Natural killer cell (primary cell): ENCODE measurements around the gene CD96. TPM values are rescaled to one million over a fixed set of nuclear protein-coding genes. Genes with fewer than 3 reads are reported as not detected.
A peak's percentile ranks its signal among the peaks of the same experiment; 100 is the strongest.

ENCODE experiments used
- ATAC-seq, 3 donors: fragments of 150-1000 bp in 2 of 3; fragments of 200-7000 bp in 1 of 3; cut with Tn5 transposase; 1 replicate in 1 of 3; 2 replicates in 2 of 3; pipeline ENCODE4 v1.10.0; 2021; ENCODE audit warnings: mild to moderate bottlenecking in 2 of 3, moderate library complexity in 2 of 3
- DNase-seq, 2 donors: peaks; one replicate each; pipeline versions ENCODE4 v3.0.0 to v3.0.0-alpha.2; 2013 to 2021; ENCODE audit warnings: mixed read lengths in 1 of 2
- H3K27ac ChIP-seq: one replicate; pipeline ENCODE4 v1.5.1; 2013; ENCODE audit warnings: mild to moderate bottlenecking, low read length
- H3K27me3 ChIP-seq: one replicate; pipeline ENCODE4 v1.6.1; 2013; ENCODE audit warnings: low read length; ENCODE audit not compliant: control insufficient read depth, insufficient read depth
- H3K36me3 ChIP-seq: one replicate; pipeline ENCODE4 v1.6.1; 2013; ENCODE audit warnings: low read length; ENCODE audit not compliant: control insufficient read depth, insufficient read depth
- H3K4me1 ChIP-seq: one replicate; pipeline ENCODE4 v1.6.1; 2013; ENCODE audit warnings: low read length; ENCODE audit not compliant: control insufficient read depth, insufficient read depth
- H3K4me3 ChIP-seq: one replicate; pipeline ENCODE4 v1.5.1; 2013; ENCODE audit warnings: low read length
- H3K9me3 ChIP-seq: one replicate; pipeline ENCODE4 v1.6.1; 2013; ENCODE audit warnings: low read length; ENCODE audit not compliant: control insufficient read depth, insufficient read depth
- H3K27ac Mint-ChIP-seq, 2 donors: one replicate each; pipeline ENCODE4 v1.8.0; 2022; ENCODE audit warnings: mild to moderate bottlenecking in 2 of 2, mixed read lengths in 2 of 2, moderate library complexity in 1 of 2
- H3K27me3 Mint-ChIP-seq, 2 donors: one replicate each; pipeline ENCODE4 v1.8.0; 2022; ENCODE audit warnings: low read depth in 2 of 2, mixed read lengths in 2 of 2
- H3K36me3 Mint-ChIP-seq: one replicate; pipeline ENCODE4 v1.8.0; 2022; ENCODE audit warnings: mixed read lengths
- H3K4me1 Mint-ChIP-seq, 2 donors: one replicate each; pipeline ENCODE4 v1.8.0; 2022; ENCODE audit warnings: mixed read lengths in 2 of 2
- H3K4me3 Mint-ChIP-seq: one replicate; pipeline ENCODE4 v1.8.0; 2022; ENCODE audit warnings: mild to moderate bottlenecking, moderate library complexity, mixed read lengths
- H3K9me3 Mint-ChIP-seq, 2 donors: one replicate each; pipeline ENCODE4 v1.8.0; 2022; ENCODE audit warnings: mixed read lengths in 2 of 2
- WGBS: methylation state at CpG from one replicate; pipeline ENCODE4 v1.1.7; 2013; ENCODE audit warnings: missing lambda C conversion rate; ENCODE audit not compliant: insufficient coverage; 5-methylcytosine and 5-hydroxymethylcytosine counted together
- intact Hi-C: fragments of 100-400 bp; cut with micrococcal nuclease; formaldehyde crosslinking; loops from one replicate; pipeline ENCODE4 v1.14.2; 2022
- total RNA-seq, 4 donors: library from RNA; stranded (reverse); fragments of 120-200 nt in 1 of 4; gene quantifications; one replicate each; pipeline versions ENCODE4 v1.2.3 to v1.2.4, GENCODE V29; 2013 to 2022
- TF ChIP-seq, protein P1 (sequence below): fragments of 200-600 bp; IDR thresholded peaks from one replicate; pipeline ENCODE4 v1.8.0; 2022; ENCODE audit warnings: antibody characterized with exemption

The CD96 gene
- total RNA-seq, 3 donors from 2014 or later (not counting 1 experiment from before 2014, with no cell fraction given): 146 to 191 (median 166) TPM

DNA sequence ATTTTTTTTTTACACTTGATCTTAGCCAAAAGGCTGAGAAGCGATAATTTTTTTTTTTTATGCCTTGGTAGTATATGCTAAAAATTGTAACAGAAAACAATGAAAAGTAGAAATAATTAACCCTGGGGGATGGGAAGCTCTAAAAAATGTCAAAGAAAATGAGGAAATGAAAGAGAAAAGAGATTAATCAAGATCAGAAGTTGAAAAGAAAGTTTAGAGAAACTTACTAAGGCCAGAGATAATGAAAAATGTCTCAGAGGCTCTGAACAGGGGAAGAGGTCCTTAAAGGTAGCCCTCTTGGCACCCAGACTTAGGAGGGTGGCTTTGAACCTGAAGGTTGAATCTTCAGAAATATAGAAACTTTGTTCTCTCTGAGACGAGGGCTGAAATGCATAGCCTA, 111.8 kb downstream of the CD96 start:
- intact Hi-C loops: no loop called here
- H3K4me1 Mint-ChIP-seq: peaks cover 1 to 2% of the 10 kb centered on the region in 2 donors
- no peak for ATAC-seq
- TF ChIP-seq, protein P1, sequence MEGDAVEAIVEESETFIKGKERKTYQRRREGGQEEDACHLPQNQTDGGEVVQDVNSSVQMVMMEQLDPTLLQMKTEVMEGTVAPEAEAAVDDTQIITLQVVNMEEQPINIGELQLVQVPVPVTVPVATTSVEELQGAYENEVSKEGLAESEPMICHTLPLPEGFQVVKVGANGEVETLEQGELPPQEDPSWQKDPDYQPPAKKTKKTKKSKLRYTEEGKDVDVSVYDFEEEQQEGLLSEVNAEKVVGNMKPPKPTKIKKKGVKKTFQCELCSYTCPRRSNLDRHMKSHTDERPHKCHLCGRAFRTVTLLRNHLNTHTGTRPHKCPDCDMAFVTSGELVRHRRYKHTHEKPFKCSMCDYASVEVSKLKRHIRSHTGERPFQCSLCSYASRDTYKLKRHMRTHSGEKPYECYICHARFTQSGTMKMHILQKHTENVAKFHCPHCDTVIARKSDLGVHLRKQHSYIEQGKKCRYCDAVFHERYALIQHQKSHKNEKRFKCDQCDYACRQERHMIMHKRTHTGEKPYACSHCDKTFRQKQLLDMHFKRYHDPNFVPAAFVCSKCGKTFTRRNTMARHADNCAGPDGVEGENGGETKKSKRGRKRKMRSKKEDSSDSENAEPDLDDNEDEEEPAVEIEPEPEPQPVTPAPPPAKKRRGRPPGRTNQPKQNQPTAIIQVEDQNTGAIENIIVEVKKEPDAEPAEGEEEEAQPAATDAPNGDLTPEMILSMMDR: no peak
- no peaks in the 10 kb centered on the region for H3K27me3 ChIP-seq
- H3K4me1 ChIP-seq: no peaks in the 10 kb centered on the region
- H3K4me3 Mint-ChIP-seq: no peak overlapping the region
- WGBS: 90% methylated on average over 1 of the region's 2 CpGs
- no peak overlapping the region for H3K27ac Mint-ChIP-seq
- DNase-seq: no peak
- no peak overlapping the region for H3K27ac ChIP-seq
- H3K9me3 ChIP-seq: no peaks in the 10 kb centered on the region
- no peaks in the 10 kb centered on the region for H3K27me3 Mint-ChIP-seq
- H3K36me3 Mint-ChIP-seq: peaks cover 41% of the 10 kb centered on the region
- no peak overlapping the region for H3K4me3 ChIP-seq
- H3K36me3 ChIP-seq: peaks cover 53% of the 10 kb centered on the region
- H3K9me3 Mint-ChIP-seq: no peaks in the 10 kb centered on the region

DNA sequence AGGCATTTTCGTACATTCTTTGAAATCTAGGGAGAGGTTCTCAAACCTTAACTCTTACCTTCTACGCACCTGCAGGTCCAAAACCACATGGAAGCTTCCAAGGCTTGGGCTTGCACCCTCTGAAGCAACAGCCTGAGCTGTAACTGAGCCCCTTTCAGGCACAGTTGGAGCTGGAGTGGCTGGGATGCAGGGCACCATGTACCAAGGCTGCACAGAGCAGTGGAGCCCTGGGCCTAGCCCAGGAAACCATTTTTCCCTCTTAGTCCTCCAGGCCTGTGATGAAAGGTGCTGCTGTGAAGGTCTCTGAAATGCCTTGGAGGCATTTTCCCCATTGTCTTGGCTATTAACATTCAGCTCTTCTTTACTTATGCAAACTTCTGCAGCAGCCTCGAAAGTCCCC, 120.0 kb downstream of the CD96 start:
- Mint-ChIP-seq H3K27ac (no peak overlapping the region), H3K4me1 (peaks cover 7% of the 10 kb centered on the region in 2 donors), H3K36me3 (peaks cover 12% of the 10 kb centered on the region), H3K9me3 (peaks cover 2 to 3% of the 10 kb centered on the region in 2 donors), H3K4me3 (no peak overlapping the region), H3K27me3 (no peaks in the 10 kb centered on the region)
- ATAC-seq: no peak
- Histone ChIP-seq H3K27me3 (no peaks in the 10 kb centered on the region), H3K9me3 (peaks cover 9% of the 10 kb centered on the region), H3K4me3 (no peak overlapping the region), H3K27ac (no peak overlapping the region), H3K4me1 (peaks cover 3% of the 10 kb centered on the region), H3K36me3 (peaks cover 6% of the 10 kb centered on the region)
- intact Hi-C loops: no loop called here
- DNase-seq: no peak
- WGBS: 100% methylated on average over 3 of the region's 3 CpGs
- TF ChIP-seq, protein P1: no peak

DNA sequence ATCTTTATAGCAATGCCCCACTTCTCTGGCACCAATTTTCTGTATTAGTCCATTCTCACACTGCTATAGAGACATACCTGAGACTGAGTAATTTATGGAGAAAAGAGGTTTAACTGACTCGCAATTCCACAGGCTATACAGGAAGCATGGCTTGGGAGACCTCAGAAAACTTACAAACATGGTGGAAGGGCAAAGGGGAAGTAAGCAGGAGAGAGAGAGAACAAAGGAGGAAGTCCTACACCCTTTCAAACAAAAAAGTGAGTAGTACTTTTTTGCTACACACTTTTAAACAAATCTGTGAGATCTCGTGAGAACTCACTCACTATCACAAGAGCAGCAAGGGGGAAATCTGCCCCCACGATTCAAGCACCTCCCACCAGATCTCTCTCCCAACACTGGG, 120.9 kb downstream of the CD96 start:
- peaks cover 6% of the 10 kb centered on the region for H3K36me3 ChIP-seq
- TF ChIP-seq, protein P1: no peak
- intact Hi-C loops: no loop called here
- 85% methylated on average over 2 of the region's 3 CpGs for WGBS
- H3K27ac ChIP-seq: no peak overlapping the region
- no peak overlapping the region for H3K4me3 ChIP-seq
- Mint-ChIP-seq H3K36me3 (peaks cover 12% of the 10 kb centered on the region), H3K4me3 (no peak overlapping the region), H3K9me3 (peaks cover 2 to 3% of the 10 kb centered on the region in 2 donors), H3K27ac (peak overlapping the region in 1 of 2 donors; percentile 20), H3K4me1 (peaks cover 15% of the 10 kb centered on the region in 2 donors), H3K27me3 (no peaks in the 10 kb centered on the region)
- DNase-seq (no peak), ATAC-seq (no peak)
- H3K4me1 ChIP-seq: peaks cover 10% of the 10 kb centered on the region
- peaks cover 9% of the 10 kb centered on the region for H3K9me3 ChIP-seq
- no peaks in the 10 kb centered on the region for H3K27me3 ChIP-seq
